ENCODE data around the gene GDI2. TPM values are rescaled to one million over a fixed set of nuclear protein-coding genes. Genes with fewer than 3 reads are reported as not detected.

Gene GDI2
- total and polyA plus RNA-seq, 4 donors, result 103 to 190 (median 155) TPM

DNA sequence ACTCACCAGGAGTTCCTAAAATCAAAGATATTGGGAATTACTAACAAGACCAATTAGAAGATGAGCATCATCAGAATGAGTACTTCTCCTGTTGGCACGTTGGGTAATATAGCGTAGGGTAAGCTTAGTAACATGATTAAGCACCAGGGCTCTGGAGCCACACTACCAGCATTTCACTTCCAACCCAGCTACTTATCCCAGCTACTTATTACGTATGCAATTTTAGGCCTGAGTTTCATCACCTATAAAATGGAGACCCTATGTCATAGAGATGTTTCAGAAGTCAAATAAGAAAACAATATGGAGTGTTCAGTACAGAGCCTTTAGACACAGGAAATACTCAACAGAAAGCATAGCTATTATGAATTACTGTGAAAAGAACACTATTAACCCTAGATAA, 19.0 kb downstream of the GDI2 start:
- H3K36me3 ChIP-seq (ENCODE audit: control insufficient read depth in 4 of 4, insufficient read depth in 3 of 4, low read depth in 1 of 4, low read length in 3 of 4), result peaks cover 10 to 76% (median 62%) of the 10 kb centered on the region in 4 donors
- WGBS, result 97% methylated on average over 3 of the region's 3 CpGs

DNA sequence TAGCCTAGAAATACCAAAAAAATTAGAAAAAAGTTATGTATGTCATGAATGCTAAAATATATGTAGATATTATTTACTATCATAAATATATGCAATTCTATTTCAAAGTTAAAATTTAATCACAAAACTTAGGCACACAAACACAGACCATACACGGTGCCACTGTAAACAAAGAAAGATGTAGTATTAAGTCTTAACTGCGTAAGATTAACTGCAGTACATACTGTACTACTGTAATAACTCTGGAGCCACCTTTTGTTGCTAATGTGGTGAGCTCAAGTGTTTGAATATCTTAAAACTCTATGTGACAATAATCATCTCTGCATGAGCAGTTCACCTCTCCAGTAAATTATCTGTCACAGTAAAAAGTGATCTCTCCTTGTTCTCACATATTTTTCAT, 23.6 kb downstream of the GDI2 start:
- H3K9me3 ChIP-seq (ENCODE audit: control insufficient read depth in 4 of 4, low read length in 3 of 4), result no peaks in the 10 kb centered on the region

More for the DNA sequence above, 19.0 kb downstream of the GDI2 start:
- Histone ChIP-seq H3K27ac (ENCODE audit: low read depth in 1 of 2, low read length in 2 of 2) (no peak overlapping the region), H3K9me3 (ENCODE audit: control insufficient read depth in 4 of 4, low read length in 3 of 4) (no peaks in the 10 kb centered on the region), H3K4me3 (ENCODE audit: low read depth in 1 of 3, low read length in 3 of 3) (no peak overlapping the region), H3K9ac (ENCODE audit: low read depth in 1 of 2, low read length in 2 of 2) (no peak overlapping the region), H3K27me3 (ENCODE audit: control insufficient read depth in 4 of 4, insufficient read depth in 4 of 4, low read length in 3 of 4) (no peaks in the 10 kb centered on the region), H3K4me1 (ENCODE audit: control insufficient read depth in 4 of 4, insufficient read depth in 4 of 4, low read length in 3 of 4) (no peaks in the 10 kb centered on the region)
- TF ChIP-seq EGR1 (IDR thresholded peaks at IDR 0.05; ENCODE audit: low read depth in 2 of 2), result no peak
- no peak for TF ChIP-seq RAD21 (IDR thresholded peaks at IDR 0.05)
- TF ChIP-seq JUND (IDR thresholded peaks at IDR 0.05), result no peak
- TF ChIP-seq, protein P1, sequence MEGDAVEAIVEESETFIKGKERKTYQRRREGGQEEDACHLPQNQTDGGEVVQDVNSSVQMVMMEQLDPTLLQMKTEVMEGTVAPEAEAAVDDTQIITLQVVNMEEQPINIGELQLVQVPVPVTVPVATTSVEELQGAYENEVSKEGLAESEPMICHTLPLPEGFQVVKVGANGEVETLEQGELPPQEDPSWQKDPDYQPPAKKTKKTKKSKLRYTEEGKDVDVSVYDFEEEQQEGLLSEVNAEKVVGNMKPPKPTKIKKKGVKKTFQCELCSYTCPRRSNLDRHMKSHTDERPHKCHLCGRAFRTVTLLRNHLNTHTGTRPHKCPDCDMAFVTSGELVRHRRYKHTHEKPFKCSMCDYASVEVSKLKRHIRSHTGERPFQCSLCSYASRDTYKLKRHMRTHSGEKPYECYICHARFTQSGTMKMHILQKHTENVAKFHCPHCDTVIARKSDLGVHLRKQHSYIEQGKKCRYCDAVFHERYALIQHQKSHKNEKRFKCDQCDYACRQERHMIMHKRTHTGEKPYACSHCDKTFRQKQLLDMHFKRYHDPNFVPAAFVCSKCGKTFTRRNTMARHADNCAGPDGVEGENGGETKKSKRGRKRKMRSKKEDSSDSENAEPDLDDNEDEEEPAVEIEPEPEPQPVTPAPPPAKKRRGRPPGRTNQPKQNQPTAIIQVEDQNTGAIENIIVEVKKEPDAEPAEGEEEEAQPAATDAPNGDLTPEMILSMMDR (IDR thresholded peaks at IDR 0.05; ENCODE audit: low read depth, low read length, missing input control), result no peak
- no peak for TF ChIP-seq HNF4G (IDR thresholded peaks at IDR 0.05)
- TF ChIP-seq SP1 (IDR thresholded peaks at IDR 0.05), result no peak
- TF ChIP-seq RXRA (IDR thresholded peaks at IDR 0.05), result no peak
- TF ChIP-seq, protein P2, sequence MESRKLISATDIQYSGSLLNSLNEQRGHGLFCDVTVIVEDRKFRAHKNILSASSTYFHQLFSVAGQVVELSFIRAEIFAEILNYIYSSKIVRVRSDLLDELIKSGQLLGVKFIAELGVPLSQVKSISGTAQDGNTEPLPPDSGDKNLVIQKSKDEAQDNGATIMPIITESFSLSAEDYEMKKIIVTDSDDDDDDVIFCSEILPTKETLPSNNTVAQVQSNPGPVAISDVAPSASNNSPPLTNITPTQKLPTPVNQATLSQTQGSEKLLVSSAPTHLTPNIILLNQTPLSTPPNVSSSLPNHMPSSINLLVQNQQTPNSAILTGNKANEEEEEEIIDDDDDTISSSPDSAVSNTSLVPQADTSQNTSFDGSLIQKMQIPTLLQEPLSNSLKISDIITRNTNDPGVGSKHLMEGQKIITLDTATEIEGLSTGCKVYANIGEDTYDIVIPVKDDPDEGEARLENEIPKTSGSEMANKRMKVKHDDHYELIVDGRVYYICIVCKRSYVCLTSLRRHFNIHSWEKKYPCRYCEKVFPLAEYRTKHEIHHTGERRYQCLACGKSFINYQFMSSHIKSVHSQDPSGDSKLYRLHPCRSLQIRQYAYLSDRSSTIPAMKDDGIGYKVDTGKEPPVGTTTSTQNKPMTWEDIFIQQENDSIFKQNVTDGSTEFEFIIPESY (IDR thresholded peaks at IDR 0.05), result no peak
- TF ChIP-seq, protein P3, sequence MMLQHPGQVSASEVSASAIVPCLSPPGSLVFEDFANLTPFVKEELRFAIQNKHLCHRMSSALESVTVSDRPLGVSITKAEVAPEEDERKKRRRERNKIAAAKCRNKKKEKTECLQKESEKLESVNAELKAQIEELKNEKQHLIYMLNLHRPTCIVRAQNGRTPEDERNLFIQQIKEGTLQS (IDR thresholded peaks at IDR 0.05), result no peak
- no peak for TF ChIP-seq YY1 (IDR thresholded peaks at IDR 0.05)
- DNase-seq (ENCODE audit: low spot score), result no peak

DNA sequence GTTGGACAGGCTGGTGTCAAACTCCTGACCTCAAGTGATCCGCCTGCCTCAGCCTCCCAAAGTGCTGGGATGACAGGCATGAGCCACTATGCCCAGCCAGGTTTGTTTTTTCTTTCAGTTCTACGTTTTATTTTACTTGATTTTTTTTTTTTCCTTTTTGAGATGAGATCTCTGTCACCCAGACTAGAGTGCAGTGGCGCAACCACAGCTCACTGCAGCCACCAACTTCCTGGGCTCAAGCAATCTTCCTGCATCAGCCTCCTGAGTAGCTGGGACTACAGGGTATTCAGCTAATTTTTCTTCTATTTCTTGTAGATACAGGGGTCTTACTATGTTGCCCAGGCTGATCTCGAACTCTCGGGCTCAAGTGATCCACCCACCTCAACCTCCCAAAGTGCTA, 24.3 kb downstream of the GDI2 start:
- WGBS, result 86% methylated on average over 5 of the region's 5 CpGs
- TF ChIP-seq NR2F2 (IDR thresholded peaks at IDR 0.05) (no peak), FOXA1 (IDR thresholded peaks at IDR 0.05) (no peak), JUND (IDR thresholded peaks at IDR 0.05) (no peak), RXRA (IDR thresholded peaks at IDR 0.05) (no peak), HNF4A (conservative IDR thresholded peaks at IDR 0.05) (no peak), YY1 (IDR thresholded peaks at IDR 0.05) (no peak)
- TF ChIP-seq, protein P2 (IDR thresholded peaks at IDR 0.05), result no peak
- TF ChIP-seq, protein P3 (IDR thresholded peaks at IDR 0.05), result no peak
- Histone ChIP-seq H3K4me3 (ENCODE audit: low read depth in 1 of 3, low read length in 3 of 3) (no peak overlapping the region), H3K27ac (ENCODE audit: low read depth in 1 of 2, low read length in 2 of 2) (no peak overlapping the region), H3K36me3 (ENCODE audit: control insufficient read depth in 4 of 4, insufficient read depth in 3 of 4, low read depth in 1 of 4, low read length in 3 of 4) (peaks cover 13 to 75% (median 52%) of the 10 kb centered on the region in 4 donors), H3K4me1 (ENCODE audit: control insufficient read depth in 4 of 4, insufficient read depth in 4 of 4, low read length in 3 of 4) (peaks cover 0 to 2% (median 0%) of the 10 kb centered on the region in 4 donors), H3K9ac (ENCODE audit: low read depth in 1 of 2, low read length in 2 of 2) (no peak overlapping the region), H3K27me3 (ENCODE audit: control insufficient read depth in 4 of 4, insufficient read depth in 4 of 4, low read length in 3 of 4) (no peaks in the 10 kb centered on the region), H3K9me3 (ENCODE audit: control insufficient read depth in 4 of 4, low read length in 3 of 4) (no peaks in the 10 kb centered on the region)
- no peak for DNase-seq (ENCODE audit: low spot score)

More for the DNA sequence above, 23.6 kb downstream of the GDI2 start:
- Histone ChIP-seq H3K9ac (ENCODE audit: low read depth in 1 of 2, low read length in 2 of 2) (no peak overlapping the region), H3K27me3 (ENCODE audit: control insufficient read depth in 4 of 4, insufficient read depth in 4 of 4, low read length in 3 of 4) (no peaks in the 10 kb centered on the region), H3K36me3 (ENCODE audit: control insufficient read depth in 4 of 4, insufficient read depth in 3 of 4, low read depth in 1 of 4, low read length in 3 of 4) (peaks cover 12 to 74% (median 51%) of the 10 kb centered on the region in 4 donors), H3K4me1 (ENCODE audit: control insufficient read depth in 4 of 4, insufficient read depth in 4 of 4, low read length in 3 of 4) (peaks cover 0 to 2% (median 0%) of the 10 kb centered on the region in 4 donors), H3K4me3 (ENCODE audit: low read depth in 1 of 3, low read length in 3 of 3) (no peak overlapping the region), H3K27ac (ENCODE audit: low read depth in 1 of 2, low read length in 2 of 2) (no peak overlapping the region)
- TF ChIP-seq FOXA2 (IDR thresholded peaks at IDR 0.05), result no peak
- TF ChIP-seq RXRA (IDR thresholded peaks at IDR 0.05), result no peak
- 34% methylated on average over 2 of the region's 2 CpGs for WGBS
- DNase-seq (ENCODE audit: low spot score), result no peak
